Stimulated activated CD8-positive, alpha-beta memory T cell treated with anti-CD3 and anti-CD28 coated beads, Interleukin-12 subunit alpha, Interleukin-12 subunit beta, amount 100 ng/mL, for 24 hours (primary cell): ENCODE results near the gene OSBPL8.

Experiments
- DNase-seq: peaks from one replicate; pipeline ENCODE4 v3.0.0-alpha.2; 2020; ENCODE audit errors: extremely low read depth

The OSBPL8 gene

DNA sequence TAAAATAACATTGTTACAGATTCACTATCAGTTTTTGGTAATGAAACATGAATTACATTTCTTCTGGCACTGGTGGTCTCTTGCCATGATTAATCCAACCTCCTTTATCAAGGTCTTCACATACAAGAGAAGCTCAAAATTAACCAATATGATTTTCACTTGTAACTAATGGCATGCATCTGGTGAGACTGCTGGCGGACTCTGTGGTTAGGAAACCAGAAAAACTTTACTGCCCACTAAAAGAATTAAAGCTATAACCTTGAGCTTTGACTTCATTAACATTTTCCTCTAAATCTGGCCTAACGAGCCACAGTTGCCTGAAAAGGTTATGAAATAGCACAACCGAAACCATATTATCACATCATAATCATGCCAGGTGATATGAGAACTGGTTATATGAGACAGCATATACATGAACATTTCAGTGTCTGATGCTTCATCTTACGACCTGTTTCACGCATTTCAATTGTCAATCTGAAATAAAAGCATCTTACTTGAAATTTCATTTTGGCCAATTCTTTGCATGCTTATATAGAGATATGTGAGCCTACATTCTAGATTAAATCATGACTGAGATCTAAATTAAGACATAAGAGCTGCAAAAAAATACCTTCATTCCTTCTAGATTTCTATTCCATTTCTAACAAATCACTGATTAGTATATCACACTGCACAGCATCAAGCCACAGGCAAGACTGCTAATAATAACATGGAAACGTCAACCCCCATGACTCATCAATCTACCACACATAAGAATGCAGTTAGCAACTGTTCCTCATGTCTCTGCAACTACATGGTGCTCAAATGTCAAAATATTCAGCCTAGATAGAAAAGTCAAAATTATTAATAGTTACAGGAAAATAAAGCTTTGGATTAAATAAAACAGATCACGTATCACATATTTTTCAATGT, 89.3 kb downstream of the OSBPL8 start:
- no peak for DNase-seq

GRCh38 chr12:76464631-76465166, 94.9 kb downstream of the OSBPL8 start:
- DNase-seq: no peak

DNA sequence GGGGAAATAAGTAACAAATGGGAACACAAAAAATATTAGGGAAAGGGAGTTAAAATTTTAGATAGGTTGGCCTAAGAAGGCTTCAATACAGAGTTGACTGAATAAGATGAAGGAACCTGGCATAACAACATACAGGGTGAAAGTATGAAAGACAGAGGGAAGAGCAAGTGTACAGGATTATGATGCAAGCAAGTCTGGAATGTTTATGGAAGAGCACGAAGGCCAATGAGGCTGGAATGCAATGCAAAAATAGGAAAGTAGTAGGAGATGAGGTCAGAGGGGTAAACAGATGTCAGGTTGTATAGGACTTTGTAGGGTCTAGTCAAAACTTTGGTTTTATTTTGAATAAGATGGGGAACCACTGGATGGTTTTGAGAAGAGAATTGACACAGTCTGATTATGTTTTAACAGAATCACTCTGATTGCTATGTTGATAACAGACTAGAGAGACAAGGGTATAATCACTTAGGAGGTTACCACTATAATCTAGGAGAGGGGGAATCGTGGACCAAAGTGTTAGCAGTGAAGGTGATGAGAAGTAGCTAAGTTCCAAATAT, 96.8 kb downstream of the OSBPL8 start:
- no peak for DNase-seq

DNA sequence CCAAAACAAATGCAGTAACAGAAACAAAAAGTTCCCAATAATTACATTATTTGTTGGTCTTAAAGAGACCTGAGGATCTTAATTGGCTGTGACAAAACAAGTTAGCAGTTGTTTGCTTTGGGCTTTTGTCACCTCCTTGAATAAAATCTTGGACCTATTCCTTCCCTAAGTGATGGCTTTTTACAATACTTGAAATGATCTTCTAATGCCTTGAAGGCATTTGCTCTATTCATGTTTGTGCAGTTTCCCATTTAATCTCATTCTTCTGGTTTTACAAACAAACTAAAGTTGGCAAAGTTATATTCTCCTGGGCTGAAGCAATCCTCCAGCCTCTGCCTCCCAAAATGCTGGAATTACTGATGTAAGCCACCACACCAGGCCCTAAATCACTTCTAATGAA, 98.8 kb downstream of the OSBPL8 start:
- DNase-seq: no peak

- DNase-seq: no peak
Measured at GRCh38 chr12:76457818-76458217, 101.8 kb downstream of the OSBPL8 start.

GRCh38 chr12:76457010-76457409, 102.6 kb downstream of the OSBPL8 start:
- no peak for DNase-seq

GRCh38 chr12:76455582-76456345, 103.8 kb downstream of the OSBPL8 start:
- DNase-seq: no peak

DNA sequence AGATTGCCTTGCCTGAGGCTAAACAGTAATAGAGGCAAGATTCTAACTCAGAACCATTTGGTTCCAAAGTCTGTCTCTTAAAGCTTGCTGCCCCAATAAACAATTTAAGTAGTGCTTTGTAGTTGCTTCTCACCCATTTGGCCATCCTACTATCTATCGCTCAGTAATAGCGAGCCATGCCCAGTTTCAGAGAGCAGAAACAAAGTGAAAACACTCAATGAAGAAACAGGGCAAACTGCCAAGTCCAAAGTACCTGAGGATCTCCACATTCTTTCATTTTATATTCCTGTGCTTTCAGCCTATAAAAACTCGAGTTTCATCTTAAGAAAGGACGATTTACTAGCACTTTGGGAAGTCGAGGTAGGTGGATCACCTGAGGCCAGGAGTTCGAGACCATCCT, 108.0 kb downstream of the OSBPL8 start:
- no peak for DNase-seq

DNA sequence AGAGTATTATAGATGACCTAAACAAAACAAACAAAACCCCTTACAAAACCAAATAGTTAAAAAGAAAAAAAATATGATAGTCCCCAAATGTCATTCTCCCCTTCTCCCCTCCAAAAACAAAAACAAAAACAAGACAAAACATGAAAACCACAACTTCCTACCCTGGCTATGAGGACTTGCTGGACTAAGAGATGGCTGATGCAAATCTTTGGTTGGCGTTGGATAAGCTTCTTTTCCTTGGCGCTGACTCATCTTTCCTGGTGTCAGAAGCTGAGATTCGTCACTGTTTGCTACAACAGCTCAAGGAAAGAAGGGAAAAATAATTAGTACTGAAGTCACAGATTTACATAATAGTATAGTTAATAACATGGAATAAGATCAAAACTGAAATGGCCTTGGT, 108.9 kb downstream of the OSBPL8 start:
- DNase-seq: no peak

- DNase-seq: no peak
Measured at GRCh38 chr12:76449993-76450392, 109.6 kb downstream of the OSBPL8 start.

DNA sequence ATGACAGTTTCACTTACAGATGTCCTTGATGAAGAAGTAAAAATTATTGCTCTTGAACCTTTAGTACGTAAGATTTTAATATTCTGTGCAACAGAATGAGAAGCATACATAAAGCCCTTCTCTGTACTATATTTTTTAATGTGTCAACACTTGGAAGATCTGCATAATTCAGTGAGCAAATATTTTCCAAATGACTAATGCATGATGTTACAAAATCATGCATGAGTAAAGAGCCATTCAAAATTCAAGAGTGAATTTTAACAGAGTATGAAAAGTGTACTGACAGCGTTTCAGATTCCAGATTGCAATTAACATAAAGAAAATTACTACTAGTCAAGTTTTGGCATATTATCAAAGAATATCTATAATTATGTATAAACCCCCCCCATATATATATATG, 110.0 kb downstream of the OSBPL8 start:
- no peak for DNase-seq

DNA sequence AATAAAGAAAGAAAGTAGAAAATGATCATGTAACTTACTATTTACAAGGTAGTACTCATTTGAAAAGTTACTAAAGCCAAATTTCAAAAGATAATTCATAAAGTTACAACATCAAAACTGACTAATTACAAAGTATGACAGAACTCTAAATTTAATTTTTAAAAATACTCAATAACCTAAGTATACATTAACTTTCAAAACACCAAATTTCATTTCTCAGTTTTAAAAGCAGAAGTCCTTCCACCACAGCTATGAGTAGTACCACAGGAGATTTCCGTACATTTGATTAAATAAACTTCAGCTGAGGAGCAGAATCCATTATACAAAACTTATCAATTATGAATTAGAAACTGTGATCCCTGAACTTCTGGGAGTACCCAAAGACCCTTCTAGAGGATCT, 110.6 kb downstream of the OSBPL8 start:
- no peak for DNase-seq

DNA sequence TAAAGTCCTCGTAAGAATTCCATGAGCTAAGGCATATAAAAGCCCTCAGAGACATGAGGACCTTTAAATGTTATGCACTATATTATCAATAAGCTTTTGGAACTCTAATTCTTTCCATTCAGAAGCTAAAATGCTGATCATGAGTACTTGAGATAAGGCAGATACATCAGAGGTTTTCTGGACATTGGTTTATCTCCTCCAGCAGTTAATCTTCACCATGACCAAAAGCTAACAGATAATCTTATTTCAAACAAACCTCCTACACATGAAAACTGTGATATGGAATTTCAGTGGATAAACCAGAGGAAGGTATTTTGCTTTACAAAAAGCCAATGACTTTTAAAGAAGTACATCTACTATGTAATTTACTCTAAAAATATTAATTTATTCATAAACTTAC, 113.5 kb downstream of the OSBPL8 start:
- no peak for DNase-seq

DNA sequence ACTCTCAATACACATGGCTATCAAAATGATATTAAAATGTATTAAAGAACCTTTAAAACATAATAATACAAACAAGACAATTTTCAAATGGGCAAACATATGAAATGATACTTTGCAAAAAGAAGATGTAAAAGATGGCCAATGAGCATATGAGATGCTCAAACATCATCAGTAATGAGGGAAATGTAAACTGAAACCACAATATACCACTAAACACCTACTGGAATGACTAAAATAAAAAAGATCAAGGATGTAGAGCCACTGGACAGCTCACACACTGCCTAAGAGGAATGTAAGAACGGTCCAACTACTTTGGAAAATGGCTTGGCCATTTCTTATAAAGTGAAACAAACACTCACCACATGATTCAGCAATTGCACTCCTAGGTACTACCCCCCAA, 114.1 kb downstream of the OSBPL8 start:
- no peak for DNase-seq

DNA sequence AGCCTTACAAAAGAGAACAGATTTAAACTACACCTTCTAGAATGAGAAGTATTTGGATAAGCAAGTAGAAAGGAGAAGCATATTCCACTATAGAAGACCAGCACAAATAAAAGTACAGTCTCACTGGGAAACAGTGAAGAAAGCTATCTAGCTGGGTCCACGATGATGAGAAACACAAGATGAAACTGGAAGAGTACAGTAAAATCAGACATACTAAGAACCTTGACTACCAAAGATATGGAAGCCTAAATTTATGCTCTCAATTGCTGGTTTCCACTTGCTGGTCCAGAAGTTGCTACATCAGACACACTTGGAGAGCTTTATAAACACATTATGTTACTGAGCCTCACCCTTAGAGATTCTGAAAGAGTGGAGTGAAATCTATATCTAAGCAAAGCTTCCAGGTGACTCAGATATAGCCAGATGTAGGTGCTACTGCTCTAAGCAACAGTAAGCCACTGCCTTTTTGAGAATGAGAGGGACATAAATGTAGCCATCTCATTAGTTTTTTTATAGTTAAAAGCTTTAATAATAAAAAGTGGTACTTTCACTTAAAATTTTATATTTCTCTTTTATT, 115.1 kb downstream of the OSBPL8 start:
- DNase-seq: no peak

DNA sequence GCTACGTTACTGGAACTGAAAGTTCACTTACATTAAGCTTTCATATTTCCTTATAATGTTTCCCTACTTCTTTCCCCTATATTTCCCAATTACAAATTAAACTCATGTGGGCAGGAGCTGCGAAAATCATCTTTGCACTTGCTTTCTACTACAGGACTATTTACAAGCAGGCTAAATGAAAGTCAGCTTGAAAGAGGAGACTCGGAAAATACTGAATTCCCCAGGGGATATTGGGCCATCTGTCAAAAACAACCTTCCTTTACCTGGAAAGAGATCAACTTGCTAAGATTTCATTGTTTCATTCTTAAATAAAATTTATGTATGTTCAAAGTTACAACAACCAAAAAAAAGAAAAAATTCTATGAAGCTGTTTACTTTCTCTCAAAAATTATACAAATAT, 118.6 kb downstream of the OSBPL8 start:
- DNase-seq: no peak

DNA sequence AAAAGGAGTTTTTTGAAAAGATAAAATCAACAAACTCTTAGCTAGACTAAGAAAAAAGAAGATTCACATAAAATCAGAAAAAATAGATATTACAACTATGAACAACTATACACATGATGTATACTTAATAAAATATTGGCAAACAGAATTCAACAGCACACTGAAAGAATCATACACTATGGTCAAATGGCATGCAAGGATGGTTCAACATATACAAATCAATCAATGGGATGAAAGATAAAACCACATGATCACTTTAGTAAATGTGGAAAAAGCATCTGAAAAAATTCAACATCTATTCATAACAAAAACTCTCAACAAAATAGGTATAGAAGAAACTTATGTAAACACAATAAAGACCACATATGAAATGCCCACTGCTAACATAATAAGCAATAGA, 126.8 kb downstream of the OSBPL8 start:
- no peak for DNase-seq

GRCh38 chr12:76428117-76428516, 131.5 kb downstream of the OSBPL8 start:
- no peak for DNase-seq

DNA sequence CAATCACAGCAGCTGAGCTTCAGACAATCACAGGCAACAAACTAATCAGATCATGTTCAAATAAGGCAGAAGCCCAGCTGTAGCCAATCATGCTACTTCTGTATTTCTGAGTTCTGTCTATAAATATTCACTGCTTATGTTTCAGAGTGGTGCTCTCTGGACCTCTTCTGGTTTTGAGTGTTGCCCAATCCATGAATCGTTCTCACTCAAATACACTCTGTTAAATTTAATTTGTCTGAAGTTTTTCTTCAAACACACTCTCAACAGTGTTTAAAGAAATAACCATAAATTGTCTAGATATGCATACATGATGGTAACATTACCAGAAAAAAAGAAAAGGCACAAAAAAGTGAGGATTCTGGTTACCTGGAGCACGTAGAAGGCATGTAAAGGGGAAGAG, 133.4 kb downstream of the OSBPL8 start:
- no peak for DNase-seq

- no peak for DNase-seq
Measured at GRCh38 chr12:76424941-76425340, 134.6 kb downstream of the OSBPL8 start.

GRCh38 chr12:76422543-76423438, 136.8 kb downstream of the OSBPL8 start:
- no peak for DNase-seq
